ENCODE results near the gene WLS. TPM values are rescaled to one million over a fixed set of nuclear protein-coding genes. Genes with fewer than 3 reads are reported as not detected.

The WLS gene
- total and polyA plus RNA-seq, 10 of the 15 experiments (the other 5 are each of a cell fraction or from before 2014, with no cell fraction given) = 0.04 to 0.36 TPM; not detected in 8

DNA sequence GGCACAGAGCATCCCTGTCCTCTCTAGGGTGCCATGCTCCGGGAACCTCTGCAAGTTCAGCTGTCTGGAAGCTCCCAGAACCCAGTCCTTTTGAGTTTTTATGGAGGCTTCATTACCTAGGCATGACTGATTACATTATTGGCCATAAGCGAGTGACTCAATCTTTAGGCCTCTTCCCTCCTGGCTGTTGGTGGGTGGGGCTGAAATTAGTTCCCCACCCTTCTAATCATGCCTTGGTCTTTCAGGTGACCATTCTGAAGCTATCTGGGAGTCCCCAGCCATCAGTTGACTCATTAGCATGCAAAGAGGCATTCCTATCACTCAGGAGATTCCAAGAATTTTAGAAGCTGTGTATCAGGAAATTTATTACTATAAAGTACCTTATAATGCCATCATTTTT, 46.6 kb downstream of the WLS start:
- FAIRE-seq = no peak
- no peak overlapping the region for H3K4me2 ChIP-seq (ENCODE audit: control insufficient read depth, insufficient read depth)

More for the DNA sequence above, 46.6 kb downstream of the WLS start:
- Histone ChIP-seq H3K9me3 (replicated peaks; ENCODE audit: control insufficient read depth, insufficient read depth, low read length) (no peaks in the 10 kb centered on the region), H2AFZ (ENCODE audit: control insufficient read depth, low read depth, low read length) (no peak overlapping the region), H4K20me1 (ENCODE audit: control insufficient read depth, insufficient read depth) (no peaks in the 10 kb centered on the region), H3K79me2 (ENCODE audit: control insufficient read depth, insufficient read depth, low read length) (no peaks in the 10 kb centered on the region), H3K27me3 (replicated peaks in 1 of 2; ENCODE audit: control insufficient read depth in 2 of 2, insufficient read depth in 2 of 2, low read length in 1 of 2) (no peaks in the 10 kb centered on the region; a peak in 1 of 4 replicates), H3K4me1 (ENCODE audit: control insufficient read depth, insufficient read depth, low read length) (0 out of 2 replicates have a peak, but pooled peaks cover 2% of the 10 kb centered on the region), H3K4me3 (no peak overlapping the region), H3K36me3 (ENCODE audit: control insufficient read depth in 2 of 2, insufficient read depth in 2 of 2, low read length in 1 of 2) (no peaks in the 10 kb centered on the region), H3K9ac (ENCODE audit: control insufficient read depth, insufficient read depth, low read length) (no peak overlapping the region), H3K27ac (ENCODE audit: control insufficient read depth, insufficient read depth) (no peak overlapping the region)
- in situ Hi-C loops (cut with MboI) (no loop called here), intact Hi-C loops (cut with micrococcal nuclease; ENCODE audit: unreplicated experiment) (no loop called here)
- WGBS (ENCODE audit: insufficient coverage, insufficient replicate concordance, low lambda C conversion rate, missing lambda C conversion rate) = 0% methylated on average over 2 of the region's 2 CpGs
- POLR2A ChIA-PET = interaction anchor here (0.9 kb wide), 1 partner anchor 25 kb away, joined by 4 read pairs; no protein-coding TSS in a partner anchor
- ATAC-seq = no peak
- RAD21 ChIA-PET (ENCODE audit: unreplicated experiment) = interaction anchor here (1.9 kb wide), 1 partner anchor 65 kb away, joined by 7 read pairs; no protein-coding TSS in a partner anchor
- no peak for DNase-seq (ENCODE audit: low read depth, low spot score)
- SMC1A ChIA-PET (ENCODE audit: uncharacterized antibody, unreplicated experiment) = interaction anchor here (0.7 to 5.5 kb wide), 3 partner anchors 11 to 65 kb away, joined by 3 to 21 read pairs (median 3); no protein-coding TSS in a partner anchor
- TF ChIP-seq, protein P1, sequence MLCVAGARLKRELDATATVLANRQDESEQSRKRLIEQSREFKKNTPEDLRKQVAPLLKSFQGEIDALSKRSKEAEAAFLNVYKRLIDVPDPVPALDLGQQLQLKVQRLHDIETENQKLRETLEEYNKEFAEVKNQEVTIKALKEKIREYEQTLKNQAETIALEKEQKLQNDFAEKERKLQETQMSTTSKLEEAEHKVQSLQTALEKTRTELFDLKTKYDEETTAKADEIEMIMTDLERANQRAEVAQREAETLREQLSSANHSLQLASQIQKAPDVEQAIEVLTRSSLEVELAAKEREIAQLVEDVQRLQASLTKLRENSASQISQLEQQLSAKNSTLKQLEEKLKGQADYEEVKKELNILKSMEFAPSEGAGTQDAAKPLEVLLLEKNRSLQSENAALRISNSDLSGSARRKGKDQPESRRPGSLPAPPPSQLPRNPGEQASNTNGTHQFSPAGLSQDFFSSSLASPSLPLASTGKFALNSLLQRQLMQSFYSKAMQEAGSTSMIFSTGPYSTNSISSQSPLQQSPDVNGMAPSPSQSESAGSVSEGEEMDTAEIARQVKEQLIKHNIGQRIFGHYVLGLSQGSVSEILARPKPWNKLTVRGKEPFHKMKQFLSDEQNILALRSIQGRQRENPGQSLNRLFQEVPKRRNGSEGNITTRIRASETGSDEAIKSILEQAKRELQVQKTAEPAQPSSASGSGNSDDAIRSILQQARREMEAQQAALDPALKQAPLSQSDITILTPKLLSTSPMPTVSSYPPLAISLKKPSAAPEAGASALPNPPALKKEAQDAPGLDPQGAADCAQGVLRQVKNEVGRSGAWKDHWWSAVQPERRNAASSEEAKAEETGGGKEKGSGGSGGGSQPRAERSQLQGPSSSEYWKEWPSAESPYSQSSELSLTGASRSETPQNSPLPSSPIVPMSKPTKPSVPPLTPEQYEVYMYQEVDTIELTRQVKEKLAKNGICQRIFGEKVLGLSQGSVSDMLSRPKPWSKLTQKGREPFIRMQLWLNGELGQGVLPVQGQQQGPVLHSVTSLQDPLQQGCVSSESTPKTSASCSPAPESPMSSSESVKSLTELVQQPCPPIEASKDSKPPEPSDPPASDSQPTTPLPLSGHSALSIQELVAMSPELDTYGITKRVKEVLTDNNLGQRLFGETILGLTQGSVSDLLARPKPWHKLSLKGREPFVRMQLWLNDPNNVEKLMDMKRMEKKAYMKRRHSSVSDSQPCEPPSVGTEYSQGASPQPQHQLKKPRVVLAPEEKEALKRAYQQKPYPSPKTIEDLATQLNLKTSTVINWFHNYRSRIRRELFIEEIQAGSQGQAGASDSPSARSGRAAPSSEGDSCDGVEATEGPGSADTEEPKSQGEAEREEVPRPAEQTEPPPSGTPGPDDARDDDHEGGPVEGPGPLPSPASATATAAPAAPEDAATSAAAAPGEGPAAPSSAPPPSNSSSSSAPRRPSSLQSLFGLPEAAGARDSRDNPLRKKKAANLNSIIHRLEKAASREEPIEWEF (IDR thresholded peaks at IDR 0.05; ENCODE audit: insufficient replicate concordance, low read depth, low read length) = no peak
- TF ChIP-seq TCF7 (IDR thresholded peaks at IDR 0.05; ENCODE audit: borderline replicate concordance) (no peak), RBBP5 (conservative IDR thresholded peaks at IDR 0.05) (no peak), CHD4 (IDR thresholded peaks at IDR 0.05) (no peak), LARP7 (IDR thresholded peaks at IDR 0.05) (no peak), RFX5 (IDR thresholded peaks at IDR 0.05; ENCODE audit: low read depth, low read length) (no peak), GATAD2B (conservative IDR thresholded peaks at IDR 0.05; ENCODE audit: low read depth) (no peak)
- TF ChIP-seq, protein P2, sequence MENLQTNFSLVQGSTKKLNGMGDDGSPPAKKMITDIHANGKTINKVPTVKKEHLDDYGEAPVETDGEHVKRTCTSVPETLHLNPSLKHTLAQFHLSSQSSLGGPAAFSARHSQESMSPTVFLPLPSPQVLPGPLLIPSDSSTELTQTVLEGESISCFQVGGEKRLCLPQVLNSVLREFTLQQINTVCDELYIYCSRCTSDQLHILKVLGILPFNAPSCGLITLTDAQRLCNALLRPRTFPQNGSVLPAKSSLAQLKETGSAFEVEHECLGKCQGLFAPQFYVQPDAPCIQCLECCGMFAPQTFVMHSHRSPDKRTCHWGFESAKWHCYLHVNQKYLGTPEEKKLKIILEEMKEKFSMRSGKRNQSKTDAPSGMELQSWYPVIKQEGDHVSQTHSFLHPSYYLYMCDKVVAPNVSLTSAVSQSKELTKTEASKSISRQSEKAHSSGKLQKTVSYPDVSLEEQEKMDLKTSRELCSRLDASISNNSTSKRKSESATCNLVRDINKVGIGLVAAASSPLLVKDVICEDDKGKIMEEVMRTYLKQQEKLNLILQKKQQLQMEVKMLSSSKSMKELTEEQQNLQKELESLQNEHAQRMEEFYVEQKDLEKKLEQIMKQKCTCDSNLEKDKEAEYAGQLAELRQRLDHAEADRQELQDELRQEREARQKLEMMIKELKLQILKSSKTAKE (IDR thresholded peaks at IDR 0.05; ENCODE audit: low read depth, poor library complexity, severe bottlenecking) = no peak
- BruUV-seq (replicated peaks) = no TSS peak
- CTCF ChIA-PET = interaction anchor here (0.6 kb wide), 1 partner anchor 991 kb away, joined by 3 read pairs; no protein-coding TSS in a partner anchor

Data from GM12878 (cell line).